Measurements from ENCODE around the gene PPP1R10. TPM values are rescaled to one million over a fixed set of nuclear protein-coding genes. Genes with fewer than 3 reads are reported as not detected.
A peak's percentile ranks its signal among the peaks of the same experiment; 100 is the strongest.

Gene PPP1R10
- polyA plus RNA-seq, 1 experiment = 43.2 TPM

DNA sequence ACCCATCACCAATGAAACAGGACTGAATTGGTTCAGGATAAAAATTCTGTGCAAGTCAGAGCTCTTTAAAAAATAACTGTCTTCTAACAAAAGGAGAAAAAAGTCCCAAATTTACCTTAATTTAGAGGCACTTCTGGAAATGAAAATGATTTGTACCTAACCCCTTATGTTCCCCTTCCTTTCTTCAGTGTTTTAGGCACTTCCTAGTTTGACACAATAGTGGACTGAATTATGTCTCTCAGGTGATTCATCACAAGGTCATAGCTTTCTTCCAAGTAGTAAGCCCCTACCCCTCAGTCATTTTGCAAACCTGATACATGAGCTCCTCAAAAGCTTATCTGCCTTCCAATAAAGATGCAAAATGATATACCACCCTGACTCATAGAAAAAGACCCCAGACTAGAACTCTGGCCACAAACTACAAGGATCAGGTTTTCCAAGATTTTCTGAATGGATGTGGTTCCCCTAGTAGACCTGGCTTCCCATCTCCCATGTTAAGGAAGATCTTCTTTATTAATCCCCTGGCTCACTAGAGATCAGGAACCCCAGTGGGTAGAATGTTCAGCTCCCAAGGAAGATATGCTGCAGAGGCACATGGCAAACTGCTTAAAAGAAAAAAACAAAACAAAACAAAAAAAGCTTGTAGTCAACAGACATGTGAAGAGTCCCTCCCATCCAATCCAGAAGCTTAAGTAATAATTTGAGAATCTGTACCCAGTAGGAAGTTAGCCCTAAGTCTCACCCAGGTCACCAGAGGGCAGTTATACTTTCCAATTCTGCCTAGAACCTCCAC, 3.6 kb downstream of the PPP1R10 start:
- TF ChIP-seq, protein P1, sequence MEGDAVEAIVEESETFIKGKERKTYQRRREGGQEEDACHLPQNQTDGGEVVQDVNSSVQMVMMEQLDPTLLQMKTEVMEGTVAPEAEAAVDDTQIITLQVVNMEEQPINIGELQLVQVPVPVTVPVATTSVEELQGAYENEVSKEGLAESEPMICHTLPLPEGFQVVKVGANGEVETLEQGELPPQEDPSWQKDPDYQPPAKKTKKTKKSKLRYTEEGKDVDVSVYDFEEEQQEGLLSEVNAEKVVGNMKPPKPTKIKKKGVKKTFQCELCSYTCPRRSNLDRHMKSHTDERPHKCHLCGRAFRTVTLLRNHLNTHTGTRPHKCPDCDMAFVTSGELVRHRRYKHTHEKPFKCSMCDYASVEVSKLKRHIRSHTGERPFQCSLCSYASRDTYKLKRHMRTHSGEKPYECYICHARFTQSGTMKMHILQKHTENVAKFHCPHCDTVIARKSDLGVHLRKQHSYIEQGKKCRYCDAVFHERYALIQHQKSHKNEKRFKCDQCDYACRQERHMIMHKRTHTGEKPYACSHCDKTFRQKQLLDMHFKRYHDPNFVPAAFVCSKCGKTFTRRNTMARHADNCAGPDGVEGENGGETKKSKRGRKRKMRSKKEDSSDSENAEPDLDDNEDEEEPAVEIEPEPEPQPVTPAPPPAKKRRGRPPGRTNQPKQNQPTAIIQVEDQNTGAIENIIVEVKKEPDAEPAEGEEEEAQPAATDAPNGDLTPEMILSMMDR (IDR thresholded peaks at IDR 0.05; ENCODE audit: low read depth, low read length) = no peak
- peak overlapping the region; percentile 39 for H3K27ac ChIP-seq (ENCODE audit: low read depth, low read length)

DNA sequence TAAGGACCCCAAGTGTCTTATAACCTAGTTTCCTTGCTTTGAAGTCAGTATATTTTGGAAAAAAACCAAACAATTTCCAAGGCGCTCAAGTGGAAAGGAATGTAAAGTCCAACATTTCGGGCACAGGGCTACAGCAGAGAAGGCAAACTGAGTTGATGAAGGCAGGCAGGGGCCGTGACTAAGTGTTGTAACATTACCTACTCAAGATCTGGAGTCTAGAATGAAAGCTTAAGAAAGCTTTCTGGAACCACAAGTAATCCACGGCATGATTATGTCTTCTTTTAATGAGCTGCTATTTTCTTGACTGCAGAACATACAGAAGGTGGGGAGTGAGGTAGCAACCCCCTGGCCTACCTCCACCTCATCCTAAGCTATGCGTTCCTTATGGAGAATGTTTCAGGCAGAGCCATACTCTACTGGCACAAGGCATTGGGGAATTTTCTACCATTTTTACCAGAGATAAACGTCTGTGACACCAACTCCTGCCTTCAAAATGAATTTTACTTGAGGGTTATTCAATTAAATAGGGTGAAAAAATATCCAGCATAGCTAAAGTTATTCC, 4.3 kb downstream of the PPP1R10 start:
- no peaks in the 10 kb centered on the region for H3K27me3 ChIP-seq (ENCODE audit: control insufficient read depth, insufficient read depth, low read length)
- CTCF ChIA-PET = interaction anchor here (0.9 to 3.3 kb wide), 4 partner anchors 16 to 131 kb away, joined by 3 to 28 read pairs (median 12); no protein-coding TSS in a partner anchor
- H3K4me3 ChIP-seq (ENCODE audit: low read depth, low read length) = no peak overlapping the region
- TF ChIP-seq, protein P1 (IDR thresholded peaks at IDR 0.05; ENCODE audit: low read depth, low read length) = no peak
- DNase-seq (ENCODE audit: low read depth, low spot score) = no peak
- POLR2A ChIA-PET = interaction anchor here (0.6 to 4.7 kb wide), 9 partner anchors 9 to 131 kb away, joined by 3 to 69 read pairs (median 5); partner anchors contain the start of genes ABCF1, C6orf136, MDC1 and PRR3
- no peak overlapping the region for H3K27ac ChIP-seq (ENCODE audit: low read depth, low read length)
- no peaks in the 10 kb centered on the region for H3K9me3 ChIP-seq (ENCODE audit: control insufficient read depth, insufficient read depth, low read length)

More for the DNA sequence above, 3.6 kb downstream of the PPP1R10 start:
- Histone ChIP-seq H3K4me3 (ENCODE audit: low read depth, low read length) (no peak overlapping the region; the same call in 1 of the 2 replicates), H3K9me3 (ENCODE audit: control insufficient read depth, insufficient read depth, low read length) (no peaks in the 10 kb centered on the region), H3K27me3 (ENCODE audit: control insufficient read depth, insufficient read depth, low read length) (no peaks in the 10 kb centered on the region)
- ChIA-PET POLR2A (interaction anchor here (0.6 to 4.7 kb wide), 8 partner anchors 9 to 128 kb away, joined by 3 to 69 read pairs (median 6); partner anchors contain the start of genes ABCF1, C6orf136, MDC1 and PRR3), CTCF (interaction anchor here (0.9 to 3.3 kb wide), 4 partner anchors 17 to 131 kb away, joined by 3 to 28 read pairs (median 12); no protein-coding TSS in a partner anchor)
- DNase-seq (ENCODE audit: low read depth, low spot score) = no peak

- CTCF ChIA-PET = interaction anchor here (0.9 to 3.3 kb wide), 4 partner anchors 15 to 130 kb away, joined by 3 to 28 read pairs (median 12); no protein-coding TSS in a partner anchor
- no peak for DNase-seq (ENCODE audit: low read depth, low spot score)
- Histone ChIP-seq H3K4me3 (ENCODE audit: low read depth, low read length) (no peak overlapping the region), H3K27ac (ENCODE audit: low read depth, low read length) (no peak overlapping the region), H3K9me3 (ENCODE audit: control insufficient read depth, insufficient read depth, low read length) (no peaks in the 10 kb centered on the region), H3K27me3 (ENCODE audit: control insufficient read depth, insufficient read depth, low read length) (no peaks in the 10 kb centered on the region)
- TF ChIP-seq, protein P1 (IDR thresholded peaks at IDR 0.05; ENCODE audit: low read depth, low read length) = peak; percentile 52
- POLR2A ChIA-PET = interaction anchor here (0.8 to 4.7 kb wide), 7 partner anchors 8 to 130 kb away, joined by 3 to 69 read pairs (median 6); partner anchors contain the start of genes ABCF1, C6orf136 and MDC1
These were observed 4.8 kb downstream of the PPP1R10 start for GRCh38 chr6:30612213-30612612.

GRCh38 chr6:30611856-30612194, 5.2 kb downstream of the PPP1R10 start:
- H3K27ac ChIP-seq (ENCODE audit: low read depth, low read length) = no peak overlapping the region
- no peak for DNase-seq (ENCODE audit: low read depth, low spot score)
- CTCF ChIA-PET = interaction anchor here (1.9 to 3.3 kb wide), 3 partner anchors 15 to 130 kb away, joined by 6 to 28 read pairs (median 18); no protein-coding TSS in a partner anchor
- H3K9me3 ChIP-seq (ENCODE audit: control insufficient read depth, insufficient read depth, low read length) = no peaks in the 10 kb centered on the region
- POLR2A ChIA-PET = interaction anchor here (0.8 to 4.7 kb wide), 4 partner anchors 13 to 130 kb away, joined by 3 to 69 read pairs (median 8); partner anchors contain the start of gene ABCF1
- no peak overlapping the region for H3K4me3 ChIP-seq (ENCODE audit: low read depth, low read length)
- TF ChIP-seq, protein P1 (IDR thresholded peaks at IDR 0.05; ENCODE audit: low read depth, low read length) = no peak
- no peaks in the 10 kb centered on the region for H3K27me3 ChIP-seq (ENCODE audit: control insufficient read depth, insufficient read depth, low read length)
